HG02981 (cell line): ENCODE measurements around the gene STXBP6.

Experiments
- ATAC-seq: cut with Tn5 transposase; IDR thresholded peaks from one replicate; pipeline ENCODE4 v1.9.1; 2021; ENCODE audit warnings: mild to moderate bottlenecking, moderate library complexity; ENCODE audit not compliant: unreplicated experiment

The STXBP6 gene

DNA sequence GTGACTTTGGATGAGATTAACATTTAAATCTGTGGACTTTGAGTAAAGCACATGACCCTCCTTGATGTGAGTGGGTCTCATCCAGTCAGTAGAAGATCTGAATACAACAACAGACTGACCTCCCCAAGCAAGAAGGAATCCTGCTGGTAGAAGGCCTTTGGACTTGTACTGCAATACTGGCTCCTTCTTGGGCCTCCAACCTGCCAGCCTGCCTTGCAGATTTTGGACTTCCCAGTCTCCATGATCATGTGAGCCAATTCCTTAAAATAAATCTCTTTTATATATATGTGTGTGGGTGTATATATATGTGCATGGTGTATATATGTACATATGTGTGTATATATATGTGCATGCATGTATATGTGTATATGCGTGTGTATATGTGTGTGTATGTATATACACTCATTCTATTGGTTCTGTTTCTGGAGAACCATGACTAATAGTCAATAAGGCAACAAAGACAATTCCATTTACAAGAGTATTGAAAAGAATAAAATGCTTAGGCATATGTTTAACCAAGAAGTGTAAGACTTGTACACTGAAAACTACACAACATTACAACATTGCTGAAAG is 183.8 kb downstream of the STXBP6 start:
- ATAC-seq = no peak

DNA sequence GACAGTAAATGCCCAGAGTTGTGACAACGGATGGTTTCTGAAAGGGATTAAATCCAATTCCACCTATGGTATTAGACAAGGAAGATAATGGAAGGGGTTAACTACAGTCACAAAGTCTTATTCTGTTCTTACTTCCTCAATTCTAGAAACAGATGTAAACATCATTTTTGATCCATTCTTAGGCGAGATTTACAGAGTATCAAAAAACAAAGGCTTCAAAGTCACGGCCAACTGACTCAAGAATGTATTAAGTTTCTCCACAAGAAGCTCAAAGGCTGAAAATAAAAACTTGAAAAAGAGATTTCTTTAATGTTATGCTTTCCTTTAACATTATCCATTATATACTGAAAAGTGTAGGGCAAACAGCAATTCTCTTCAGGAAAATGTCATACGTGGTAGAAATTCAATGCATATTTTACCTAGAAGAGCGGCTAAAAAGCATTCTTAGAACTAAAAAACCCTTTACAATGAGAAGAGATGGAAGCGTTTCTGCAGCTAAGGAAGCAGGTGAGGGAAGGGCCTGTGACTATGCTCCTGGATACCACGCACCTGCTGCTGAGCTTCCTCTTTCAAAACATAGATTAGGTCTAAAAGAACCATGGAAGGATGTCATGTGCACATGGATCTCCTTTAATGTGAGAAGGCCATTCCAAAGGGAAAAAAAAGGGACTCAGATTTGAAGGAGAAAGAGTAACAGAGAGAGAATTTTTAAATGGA is 185.8 kb downstream of the STXBP6 start:
- no peak for ATAC-seq

DNA sequence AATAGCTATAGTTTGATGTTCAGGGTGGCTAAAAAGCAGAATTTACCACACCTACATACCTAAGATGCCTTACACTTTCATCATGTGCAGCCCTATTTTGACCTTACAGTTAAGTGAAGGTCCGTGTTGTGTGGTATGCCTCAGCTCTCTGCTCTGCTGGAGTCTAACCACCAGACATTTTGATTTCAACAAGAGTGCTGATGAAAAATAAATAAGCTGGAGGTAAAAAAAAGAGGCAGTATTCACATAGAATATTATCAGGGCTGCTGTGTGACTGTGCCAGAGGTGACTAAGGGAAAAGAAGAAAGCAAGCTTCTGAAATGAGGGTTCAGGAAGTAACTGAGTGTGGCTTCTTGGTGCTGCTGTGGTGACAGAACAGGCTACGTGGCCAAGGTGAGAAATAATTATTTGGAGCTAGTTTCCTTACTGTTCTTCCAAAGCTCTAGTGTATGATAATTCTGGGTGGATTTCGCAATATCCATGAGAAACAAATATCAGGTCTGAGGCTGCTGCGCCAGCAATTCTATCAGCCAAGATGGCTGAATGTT is 188.8 kb downstream of the STXBP6 start:
- no peak for ATAC-seq

DNA sequence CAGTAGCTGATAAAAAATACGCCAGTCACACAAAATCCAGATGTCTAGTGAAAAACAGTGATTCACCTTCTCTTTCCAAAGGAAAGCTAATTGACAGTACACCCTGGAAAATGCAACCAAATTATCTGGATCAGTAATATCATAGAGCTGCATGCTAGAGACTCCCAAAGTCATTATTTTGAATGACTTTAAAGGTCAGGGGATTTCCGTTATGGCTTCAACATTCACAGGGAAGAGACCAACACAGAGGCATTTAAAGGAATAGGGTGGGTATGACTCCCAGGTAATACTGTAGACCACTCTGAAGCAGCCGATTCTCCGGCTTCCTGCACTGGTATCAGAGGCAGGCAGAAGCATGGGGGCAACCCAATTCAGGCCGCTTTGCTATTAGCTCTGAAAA is 190.4 kb downstream of the STXBP6 start:
- no peak for ATAC-seq

DNA sequence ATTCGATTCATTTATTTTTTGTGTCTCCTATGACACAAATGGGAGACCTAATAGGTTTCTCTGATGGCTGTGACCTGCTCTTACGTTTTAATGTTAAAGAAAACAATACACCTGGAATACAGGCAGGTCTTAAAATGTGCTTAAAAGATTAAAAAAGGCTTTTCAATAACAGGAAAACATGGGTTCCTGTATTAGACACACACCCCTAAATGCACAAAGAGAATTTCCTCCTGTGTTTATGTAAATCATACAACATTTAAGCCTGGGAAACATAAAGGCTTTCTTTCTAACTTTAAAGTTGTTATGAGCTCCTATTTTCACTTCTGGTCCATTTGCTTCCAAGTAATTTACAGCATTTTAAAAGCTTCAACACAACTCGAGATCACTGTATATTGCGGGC is 191.3 kb downstream of the STXBP6 start:
- ATAC-seq = no peak

DNA sequence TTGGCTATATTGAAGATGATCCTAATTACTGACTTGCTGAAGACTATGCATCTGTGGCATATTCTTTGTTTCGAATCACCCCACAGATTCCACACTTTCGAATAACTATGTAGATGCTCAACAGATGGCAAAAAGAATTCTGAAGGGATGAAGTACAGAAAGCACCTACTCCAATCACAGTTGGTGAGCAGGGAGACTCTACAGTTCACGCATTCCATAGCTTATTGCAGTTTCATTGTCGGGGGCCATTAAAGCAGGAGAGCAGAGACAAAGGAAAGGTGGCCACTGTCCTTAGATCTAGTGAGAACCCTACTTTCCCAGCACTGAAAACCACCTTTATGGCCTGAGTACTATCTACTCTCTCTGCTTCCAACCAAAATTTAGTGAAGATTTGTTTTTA is 191.9 kb downstream of the STXBP6 start:
- ATAC-seq = no peak

DNA sequence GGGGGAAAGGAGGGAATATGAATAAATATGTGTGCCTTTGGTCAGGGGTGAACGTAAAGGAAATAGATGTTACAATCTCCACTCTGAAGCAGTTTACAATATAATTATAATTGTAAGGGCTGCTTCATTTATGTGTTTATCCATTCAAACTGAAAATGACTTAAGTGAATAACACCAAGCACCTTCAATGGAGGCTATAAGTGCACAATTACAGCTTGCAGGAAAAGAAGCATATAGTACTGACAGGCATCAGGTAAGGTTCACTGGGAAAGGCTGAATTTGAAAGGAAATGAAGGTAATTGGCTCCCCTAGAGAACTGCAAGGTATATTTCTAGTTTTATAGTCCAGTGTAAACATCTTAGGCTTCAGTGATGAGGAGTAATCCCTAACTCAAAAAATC is 192.7 kb downstream of the STXBP6 start:
- ATAC-seq = no peak

DNA sequence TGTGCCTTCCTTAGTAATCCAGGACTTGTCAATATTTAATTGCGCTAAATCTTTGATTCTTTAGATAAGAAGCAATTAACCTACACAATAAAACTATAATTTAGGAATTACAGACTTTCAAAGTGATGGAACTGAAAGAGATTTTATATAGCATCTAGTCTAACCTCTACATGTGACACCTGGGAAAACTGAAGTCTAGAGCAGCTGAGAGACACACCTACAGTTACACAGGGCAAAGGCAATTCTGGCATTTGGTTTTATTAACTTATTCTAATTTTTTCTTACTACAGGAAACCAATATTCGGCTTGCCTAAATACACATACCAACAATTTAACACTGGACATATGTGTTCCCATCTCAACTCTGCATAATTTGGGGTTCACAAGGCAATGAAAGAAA is 196.5 kb downstream of the STXBP6 start:
- no peak for ATAC-seq

DNA sequence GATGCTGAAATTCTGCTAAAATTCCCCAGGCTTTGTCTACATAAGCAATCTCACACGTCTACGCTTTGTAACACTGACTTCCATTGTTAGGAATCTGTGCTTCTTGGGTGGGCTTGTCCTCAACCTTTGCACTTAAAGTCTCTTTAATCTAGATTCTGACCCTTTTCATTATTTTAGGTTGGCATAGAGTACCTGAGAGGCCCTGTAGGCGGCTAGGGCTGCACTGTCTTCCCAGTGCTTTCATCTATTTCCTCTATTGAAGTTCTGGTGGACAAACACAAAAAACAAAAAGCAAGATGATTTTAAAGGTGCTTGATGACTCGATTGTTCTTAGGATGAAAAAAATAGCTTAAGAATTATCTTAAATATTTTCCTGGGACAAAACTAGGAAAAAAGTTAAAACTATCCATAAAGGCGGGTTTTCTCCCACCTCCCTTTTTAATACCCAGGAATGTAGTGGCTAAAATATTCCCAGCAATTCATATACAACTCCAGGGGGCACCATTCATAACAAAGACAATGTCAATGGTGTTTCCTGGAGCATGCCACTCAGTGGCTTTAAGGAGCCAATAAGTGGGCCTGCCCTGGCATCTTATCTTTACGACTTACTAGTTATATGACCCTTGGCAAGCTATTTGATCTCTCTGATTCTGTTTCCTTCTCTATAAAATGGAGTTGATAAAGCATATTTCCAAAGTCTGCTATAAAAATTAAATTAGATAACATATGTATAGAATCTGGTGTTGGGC is 197.5 kb downstream of the STXBP6 start:
- no peak for ATAC-seq

DNA sequence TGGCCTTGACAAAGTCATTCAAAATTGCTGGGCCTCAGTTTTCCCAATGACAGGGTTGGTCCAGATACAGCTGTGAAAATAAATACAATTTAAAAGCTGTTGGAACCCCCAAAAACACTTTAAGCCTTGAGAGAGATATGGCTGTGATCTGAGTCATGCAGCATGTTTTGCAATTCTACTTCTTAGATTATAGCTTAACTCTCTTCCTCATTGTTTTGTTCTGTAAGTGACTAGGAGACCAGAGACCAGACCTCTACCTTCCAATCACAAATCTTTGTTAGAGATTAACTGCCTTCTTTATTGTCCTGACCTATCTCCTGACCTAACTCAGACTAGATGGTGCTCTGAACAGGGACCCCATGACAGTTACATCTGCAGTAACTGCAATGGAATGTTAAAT is 198.1 kb downstream of the STXBP6 start:
- ATAC-seq = no peak

DNA sequence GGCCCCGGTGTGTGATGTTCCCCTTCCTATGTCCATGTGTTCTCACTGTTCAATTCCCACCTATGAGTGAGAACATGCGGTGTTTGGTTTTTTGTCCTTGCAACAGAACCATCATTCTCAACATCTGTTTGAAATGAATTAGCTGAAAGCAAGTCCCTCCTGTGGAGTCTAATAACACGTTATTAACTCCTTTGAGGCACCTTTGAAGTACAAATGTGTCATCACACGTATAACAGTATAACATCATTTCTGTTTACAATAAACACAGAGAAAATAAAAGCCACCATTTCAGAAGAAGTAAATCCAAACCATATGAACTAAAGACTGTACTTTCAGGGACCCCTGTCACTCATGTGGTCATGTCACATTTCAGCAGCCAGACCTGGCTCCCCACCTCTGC is 198.5 kb downstream of the STXBP6 start:
- no peak for ATAC-seq

DNA sequence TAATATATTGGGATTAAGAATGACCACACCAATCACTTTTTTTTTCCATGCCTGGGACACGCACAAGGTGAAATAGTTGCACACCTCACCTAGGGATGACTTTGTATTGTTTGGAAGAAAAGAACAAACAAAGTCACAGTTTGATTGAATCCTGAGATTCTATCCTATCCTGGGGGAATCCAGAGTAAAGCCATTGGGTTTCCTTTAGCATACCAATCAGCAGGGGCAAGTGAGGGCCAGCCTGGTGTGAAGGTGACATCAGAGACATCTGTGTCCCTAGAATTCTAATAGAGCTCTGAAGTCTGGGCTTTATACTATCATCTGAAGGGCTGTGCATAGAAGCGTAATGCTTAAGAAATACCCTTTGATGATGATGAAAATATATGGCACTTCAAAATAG is 199.9 kb downstream of the STXBP6 start:
- ATAC-seq = no peak

DNA sequence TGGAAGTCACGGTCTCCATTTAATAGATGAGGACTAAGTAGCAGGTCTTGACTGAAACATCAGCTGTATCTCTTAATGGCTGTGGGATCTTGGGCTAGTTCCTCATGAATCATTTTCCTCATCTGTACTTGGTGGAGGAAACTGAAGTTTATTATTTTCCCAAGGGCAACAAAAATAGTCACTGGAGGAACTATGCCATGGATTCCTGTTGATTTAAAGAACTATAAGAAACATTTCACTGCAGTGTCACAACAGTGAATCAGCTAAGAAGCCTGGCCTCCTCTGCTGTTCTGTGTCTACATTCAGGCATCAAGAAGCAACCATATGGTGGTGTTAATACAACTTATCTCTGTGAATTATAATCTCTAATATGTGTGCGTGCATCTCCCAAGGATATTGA is 200.5 kb downstream of the STXBP6 start:
- ATAC-seq = no peak

DNA sequence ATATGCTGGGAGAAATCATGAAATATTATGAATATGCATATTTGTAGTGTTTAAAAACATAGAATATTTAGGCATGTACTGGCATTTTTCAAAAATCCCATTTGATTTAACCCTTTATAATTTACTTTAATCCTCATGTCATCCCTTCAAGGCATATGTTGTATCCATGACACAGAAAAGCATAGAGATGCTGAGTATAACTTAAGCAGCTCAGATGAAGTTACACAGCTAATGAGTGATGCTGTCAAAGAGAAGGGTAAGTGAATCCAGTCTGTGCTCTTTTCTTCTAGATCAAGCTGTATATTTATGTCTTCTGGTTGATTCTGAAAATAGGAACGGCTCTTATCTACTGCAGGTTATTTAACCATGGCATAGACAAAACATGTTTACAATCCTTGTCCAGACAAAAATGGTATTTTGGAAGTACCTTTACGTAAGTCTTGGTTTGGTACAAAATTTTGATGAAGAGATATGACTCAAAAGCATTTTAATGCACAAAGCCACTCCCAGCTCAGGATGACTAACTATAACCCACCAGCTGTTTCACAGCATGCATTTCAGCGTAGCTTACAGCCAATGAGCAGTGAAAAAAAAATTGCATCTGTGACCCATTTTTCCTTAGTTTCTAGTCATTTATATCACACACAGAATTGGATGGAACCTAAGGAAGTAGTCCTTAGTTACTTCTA is 201.7 kb downstream of the STXBP6 start:
- no peak for ATAC-seq

DNA sequence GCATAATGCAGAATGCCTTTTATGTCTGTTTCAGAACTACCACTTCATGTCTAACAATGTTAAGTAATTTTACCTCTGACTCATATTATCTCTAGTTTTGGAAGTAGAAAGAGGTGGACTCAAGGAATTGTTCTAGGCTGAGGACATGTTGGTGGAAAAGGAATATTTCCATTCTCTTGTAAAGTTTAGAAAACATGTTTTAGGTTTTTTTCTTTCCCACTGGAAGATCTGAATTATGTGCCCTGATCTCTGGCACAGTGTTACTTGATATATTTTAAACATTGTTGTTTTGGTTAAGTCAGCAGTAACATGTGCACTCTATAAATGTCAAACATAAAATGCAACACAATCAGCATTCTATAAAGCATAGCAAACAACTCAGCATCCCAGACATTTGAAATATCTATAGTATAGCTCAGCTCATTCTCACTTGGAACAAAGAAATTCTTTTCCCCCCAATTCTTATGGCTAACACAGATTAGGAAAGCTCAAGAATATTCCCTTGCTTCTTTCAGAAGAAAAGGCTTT is 202.3 kb downstream of the STXBP6 start:
- no peak for ATAC-seq

DNA sequence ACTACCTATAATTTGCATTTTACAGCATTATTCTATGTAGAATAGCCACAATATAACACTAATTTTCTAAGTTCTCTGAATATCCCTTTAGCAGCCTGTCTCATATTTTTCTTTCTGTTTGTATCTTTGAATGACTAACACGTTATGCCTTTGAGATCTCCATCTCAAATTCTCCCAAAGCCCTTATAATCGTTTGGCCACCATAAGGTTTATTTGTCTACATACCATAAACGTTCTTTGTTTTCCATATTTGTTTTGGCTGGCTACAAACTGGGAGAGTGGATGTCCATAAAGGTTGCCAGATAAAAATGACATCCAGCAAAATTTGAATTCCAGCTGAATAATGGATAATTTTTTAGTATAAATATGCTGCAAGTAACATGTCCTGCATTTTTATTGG is 203.7 kb downstream of the STXBP6 start:
- no peak for ATAC-seq

DNA sequence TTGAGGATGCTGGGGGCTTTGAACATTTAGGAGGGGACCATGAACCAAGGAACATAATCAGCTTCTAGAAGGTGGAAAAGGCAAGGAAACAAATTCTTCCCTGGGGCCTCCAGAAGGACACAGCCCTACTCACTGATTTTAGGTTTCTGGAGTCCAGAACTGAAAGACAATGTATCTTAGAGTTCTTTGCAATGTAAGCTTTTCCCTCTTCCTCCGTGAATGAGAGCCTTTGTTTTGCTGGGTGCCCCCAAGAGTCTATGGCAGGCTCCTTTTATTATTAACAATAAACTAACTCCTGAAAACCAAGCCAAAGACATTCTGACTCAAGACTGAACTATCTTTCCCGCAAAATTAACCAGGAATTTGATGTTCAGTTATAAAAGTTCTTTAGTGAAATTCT is 204.1 kb downstream of the STXBP6 start:
- no peak for ATAC-seq

DNA sequence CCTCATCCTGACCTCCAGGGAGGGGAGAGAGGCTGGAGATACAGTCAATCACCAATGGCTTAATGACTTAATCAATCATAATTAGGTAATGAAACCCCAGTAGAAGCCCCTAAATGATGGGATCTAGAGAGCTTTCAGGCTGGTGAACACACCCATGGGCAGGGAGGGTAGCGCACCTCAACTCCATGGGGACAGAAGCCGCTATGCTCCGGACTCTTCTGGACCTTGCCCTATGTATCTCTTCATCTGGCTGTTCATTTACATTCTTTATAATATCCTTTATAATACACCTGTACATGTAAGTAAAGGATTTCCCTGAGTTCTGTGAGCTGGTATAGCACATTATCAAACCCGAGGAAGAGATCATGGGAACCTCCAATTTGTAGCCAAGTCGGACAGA is 205.9 kb downstream of the STXBP6 start:
- no peak for ATAC-seq

DNA sequence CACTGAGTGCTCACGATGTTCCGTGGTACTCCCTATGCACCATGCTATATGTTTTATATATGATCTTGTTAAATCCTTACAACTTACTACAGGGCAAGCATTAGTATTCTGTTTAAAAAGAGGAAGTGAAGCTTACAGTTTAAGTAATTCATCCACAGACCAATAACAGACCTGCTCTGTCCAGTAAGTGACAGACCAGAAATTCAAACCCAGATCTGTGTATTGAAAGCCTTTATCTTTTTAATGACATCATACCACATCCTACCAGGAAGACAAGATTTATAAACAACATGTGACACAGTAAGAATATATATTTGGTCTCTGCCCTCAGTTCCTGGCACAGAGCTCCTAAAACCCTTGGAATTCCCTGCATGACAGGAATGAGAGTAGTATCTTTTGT is 206.5 kb downstream of the STXBP6 start:
- ATAC-seq = peak; percentile 97

DNA sequence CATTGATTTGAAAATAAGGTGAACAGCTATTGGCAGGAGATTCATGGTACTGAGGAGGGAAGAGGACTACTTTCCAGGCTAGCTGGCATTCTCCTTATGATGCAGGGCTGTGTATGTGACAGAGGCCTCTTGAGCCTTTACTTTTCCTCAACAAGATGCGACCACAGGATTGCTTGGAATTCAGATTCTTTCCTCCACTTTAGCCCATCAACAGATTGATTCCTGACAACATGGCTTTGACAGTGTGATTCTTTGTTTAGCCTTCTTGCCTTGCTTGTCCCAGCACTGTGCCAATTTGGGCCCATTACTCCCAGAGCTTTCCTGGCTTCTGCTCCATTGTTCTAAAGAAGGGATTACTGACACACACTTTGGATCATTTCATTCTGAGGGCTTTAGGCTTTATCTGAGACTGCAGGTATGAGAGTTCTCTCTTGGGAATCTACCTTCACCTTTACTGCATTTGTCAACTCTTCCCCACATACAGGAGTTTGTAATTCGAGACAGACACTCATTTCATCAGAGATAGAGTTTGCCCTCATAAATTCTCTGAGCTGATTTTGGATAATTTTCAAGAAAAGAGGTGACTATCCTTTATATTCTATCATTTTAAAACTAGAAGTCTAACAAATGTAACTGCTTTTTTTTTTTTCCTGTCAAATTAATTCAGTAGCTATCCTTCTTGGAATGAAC is 209.6 kb downstream of the STXBP6 start:
- no peak for ATAC-seq
